ENCODE measurements around the gene NR2F1. TPM values are rescaled to one million over a fixed set of nuclear protein-coding genes. Genes with fewer than 3 reads are reported as not detected.

The NR2F1 gene
- total RNA-seq, 1 experiment from 2014 or later, result 1.4 TPM

DNA sequence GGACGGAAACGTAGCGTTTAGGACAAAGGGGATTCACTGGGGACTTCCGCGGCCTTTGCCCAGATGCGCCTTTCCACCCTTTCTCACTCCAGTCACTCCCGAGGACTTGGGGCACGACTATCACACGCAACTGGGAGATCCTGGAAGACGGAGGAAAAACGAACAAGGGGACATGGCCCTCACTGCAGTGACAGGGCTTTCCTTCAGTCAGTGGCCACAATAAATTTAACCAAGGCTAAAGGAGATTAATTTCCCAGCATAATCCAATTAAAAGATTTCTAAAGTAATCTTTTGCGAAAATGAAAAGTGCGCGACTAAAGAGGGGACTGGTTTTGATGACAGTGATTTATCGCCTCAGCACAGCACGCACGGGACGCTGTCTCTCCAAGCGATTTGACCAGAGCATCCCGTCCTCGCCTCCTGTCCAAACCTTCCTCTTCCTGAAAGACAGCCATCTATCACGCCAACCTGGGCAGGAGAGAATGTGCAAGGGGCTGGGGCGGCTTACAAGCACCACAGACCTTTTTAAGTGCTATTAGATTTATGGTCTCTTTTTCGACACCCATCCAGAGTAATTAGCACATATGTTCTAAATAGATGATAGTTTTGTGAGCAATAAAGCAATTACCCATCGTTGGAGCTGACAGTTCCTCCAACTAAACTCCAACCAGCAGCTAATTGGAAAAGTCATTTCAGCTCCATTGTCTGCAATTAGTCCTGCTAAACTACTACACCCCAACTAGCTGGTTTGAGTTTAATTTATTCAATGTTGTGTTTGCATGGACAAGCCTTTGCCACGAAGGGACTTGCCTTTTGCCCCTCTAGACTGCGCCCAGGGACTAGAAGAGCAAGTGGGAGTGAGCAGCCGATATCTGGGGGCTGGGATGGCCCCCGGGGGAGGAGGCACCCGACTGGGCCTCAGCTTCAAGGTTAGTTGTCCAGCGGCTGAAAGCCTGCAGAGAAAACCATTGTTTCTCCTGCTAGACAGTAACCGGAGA, 9.4 kb upstream of the NR2F1 start:
- H3K27ac Mint-ChIP-seq (ENCODE audit: low read depth, unreplicated experiment), result no peak overlapping the region
- BruUV-seq (replicated peaks), result no TSS peak
- intact Hi-C loops (cut with micrococcal nuclease), result no loop called here
- no peaks in the 10 kb centered on the region for H3K36me3 Mint-ChIP-seq (ENCODE audit: insufficient read depth, unreplicated experiment)
- POLR2A ChIA-PET, result interaction anchor here (1.2 kb wide), 1 partner anchor 19 kb away, joined by 3 read pairs; no protein-coding TSS in a partner anchor
- no peak for DNase-seq (ENCODE audit: unreplicated experiment)
- no peak overlapping the region for H3K4me3 Mint-ChIP-seq (ENCODE audit: unreplicated experiment)
- CTCF ChIA-PET, result interaction anchor here (0.7 to 0.8 kb wide), 2 partner anchors 10 to 203 kb away, joined by 3 to 6 read pairs; no protein-coding TSS in a partner anchor
- no peaks in the 10 kb centered on the region for H3K27me3 Mint-ChIP-seq (ENCODE audit: insufficient read depth, unreplicated experiment)
- H3K9me3 Mint-ChIP-seq (ENCODE audit: unreplicated experiment), result no peaks in the 10 kb centered on the region
- TF ChIP-seq, protein P1, sequence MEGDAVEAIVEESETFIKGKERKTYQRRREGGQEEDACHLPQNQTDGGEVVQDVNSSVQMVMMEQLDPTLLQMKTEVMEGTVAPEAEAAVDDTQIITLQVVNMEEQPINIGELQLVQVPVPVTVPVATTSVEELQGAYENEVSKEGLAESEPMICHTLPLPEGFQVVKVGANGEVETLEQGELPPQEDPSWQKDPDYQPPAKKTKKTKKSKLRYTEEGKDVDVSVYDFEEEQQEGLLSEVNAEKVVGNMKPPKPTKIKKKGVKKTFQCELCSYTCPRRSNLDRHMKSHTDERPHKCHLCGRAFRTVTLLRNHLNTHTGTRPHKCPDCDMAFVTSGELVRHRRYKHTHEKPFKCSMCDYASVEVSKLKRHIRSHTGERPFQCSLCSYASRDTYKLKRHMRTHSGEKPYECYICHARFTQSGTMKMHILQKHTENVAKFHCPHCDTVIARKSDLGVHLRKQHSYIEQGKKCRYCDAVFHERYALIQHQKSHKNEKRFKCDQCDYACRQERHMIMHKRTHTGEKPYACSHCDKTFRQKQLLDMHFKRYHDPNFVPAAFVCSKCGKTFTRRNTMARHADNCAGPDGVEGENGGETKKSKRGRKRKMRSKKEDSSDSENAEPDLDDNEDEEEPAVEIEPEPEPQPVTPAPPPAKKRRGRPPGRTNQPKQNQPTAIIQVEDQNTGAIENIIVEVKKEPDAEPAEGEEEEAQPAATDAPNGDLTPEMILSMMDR (IDR thresholded peaks at IDR 0.05; ENCODE audit: unreplicated experiment), result no peak
- no peaks in the 10 kb centered on the region for H3K4me1 Mint-ChIP-seq (ENCODE audit: insufficient read depth, unreplicated experiment)

DNA sequence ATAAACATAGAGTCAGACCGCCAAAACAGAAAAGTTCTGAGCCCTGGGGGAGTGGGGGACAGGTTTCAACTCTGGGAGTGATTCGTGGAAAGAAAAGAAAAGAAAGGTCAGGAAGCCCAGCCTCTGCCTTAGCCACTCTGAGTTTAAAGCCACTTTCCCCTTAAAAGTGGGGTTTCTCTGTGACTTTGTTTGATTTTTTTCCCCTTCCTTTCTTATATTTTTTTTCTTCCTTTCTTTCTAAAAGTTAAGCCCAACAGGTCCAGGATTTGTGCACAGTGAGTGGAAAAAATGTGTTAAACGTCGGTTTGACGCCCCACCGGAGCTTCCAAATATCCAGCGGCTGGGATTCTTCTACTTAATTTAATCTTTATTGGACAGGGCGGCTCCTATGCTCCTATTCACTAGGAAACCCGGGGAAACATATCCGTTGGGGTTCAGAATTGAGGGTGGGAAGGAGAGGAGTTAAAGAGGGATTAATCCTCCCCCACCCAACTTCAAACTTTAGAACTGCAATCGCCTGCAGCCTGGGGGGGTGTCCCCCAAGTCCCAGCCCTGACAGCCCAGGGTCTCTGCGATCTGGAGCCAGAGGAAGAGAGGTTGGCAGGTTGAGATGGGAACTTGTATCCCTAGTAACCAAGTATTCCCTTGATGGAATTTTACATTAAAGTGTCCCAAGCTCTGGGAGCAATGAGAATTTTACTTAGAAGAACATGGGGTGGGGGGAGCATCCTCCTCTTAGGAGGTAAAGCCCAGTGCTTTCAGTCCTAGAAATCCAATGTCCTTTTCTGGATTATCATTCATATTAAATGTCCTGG, 8.3 kb upstream of the NR2F1 start:
- DNase-seq (ENCODE audit: unreplicated experiment), result no peak
- Mint-ChIP-seq H3K4me3 (ENCODE audit: unreplicated experiment) (no peak overlapping the region), H3K4me1 (ENCODE audit: insufficient read depth, unreplicated experiment) (no peaks in the 10 kb centered on the region), H3K9me3 (ENCODE audit: unreplicated experiment) (no peaks in the 10 kb centered on the region), H3K36me3 (ENCODE audit: insufficient read depth, unreplicated experiment) (no peaks in the 10 kb centered on the region), H3K27ac (ENCODE audit: low read depth, unreplicated experiment) (no peak overlapping the region), H3K27me3 (ENCODE audit: insufficient read depth, unreplicated experiment) (no peaks in the 10 kb centered on the region)
- TF ChIP-seq, protein P1 (IDR thresholded peaks at IDR 0.05; ENCODE audit: unreplicated experiment), result no peak
- CTCF ChIA-PET, result interaction anchor here (0.8 kb wide), 1 partner anchor 204 kb away, joined by 6 read pairs; no protein-coding TSS in a partner anchor
- intact Hi-C loops (cut with micrococcal nuclease), result no loop called here
- POLR2A ChIA-PET, result interaction anchor here (1.2 kb wide), 1 partner anchor 20 kb away, joined by 3 read pairs; no protein-coding TSS in a partner anchor
- no TSS peak for BruUV-seq (replicated peaks)

- DNase-seq (ENCODE audit: unreplicated experiment), result no peak
- Mint-ChIP-seq H3K4me3 (ENCODE audit: unreplicated experiment) (no peak overlapping the region), H3K4me1 (ENCODE audit: insufficient read depth, unreplicated experiment) (peaks cover 6% of the 10 kb centered on the region), H3K36me3 (ENCODE audit: insufficient read depth, unreplicated experiment) (no peaks in the 10 kb centered on the region), H3K27me3 (ENCODE audit: insufficient read depth, unreplicated experiment) (no peaks in the 10 kb centered on the region), H3K9me3 (ENCODE audit: unreplicated experiment) (no peaks in the 10 kb centered on the region), H3K27ac (ENCODE audit: low read depth, unreplicated experiment) (no peak overlapping the region)
- CTCF ChIA-PET, result interaction anchor here (0.6 to 1.0 kb wide), 2 partner anchors 25 to 62 kb away, joined by 3 read pairs; no protein-coding TSS in a partner anchor
- intact Hi-C loops (cut with micrococcal nuclease), result no loop called here
- BruUV-seq (replicated peaks), result no TSS peak
- POLR2A ChIA-PET, result interaction anchor here (0.6 kb wide), 1 partner anchor 402 kb away, joined by 3 read pairs; no protein-coding TSS in a partner anchor
- TF ChIP-seq, protein P1 (IDR thresholded peaks at IDR 0.05; ENCODE audit: unreplicated experiment), result no peak
Observed at GRCh38 chr5:93575461-93576414, 7.3 kb upstream of the NR2F1 start.
